Activated CD4-positive, CD25-positive, alpha-beta regulatory T cell treated with anti-CD3 and anti-CD28 coated beads, Interleukin-2, amount 50 U/mL, for 24 hours (primary cell): ENCODE data around the gene DNAJB1.

ENCODE experiments used
- ATAC-seq, 2 donors: fragments of 150-1000 bp; cut with Tn5 transposase; one replicate each; pipeline ENCODE4 v1.10.0; 2021; ENCODE audit warnings: mild to moderate bottlenecking in 1 of 2, moderate library complexity in 1 of 2

The DNAJB1 gene

GRCh38 chr19:14495672-14496028, 22.5 kb downstream of the DNAJB1 start:
- ATAC-seq: no peak

GRCh38 chr19:14494910-14495671, 23.1 kb downstream of the DNAJB1 start:
- no peak for ATAC-seq

GRCh38 chr19:14494411-14494810, 23.8 kb downstream of the DNAJB1 start:
- no peak for ATAC-seq

- ATAC-seq: no peak
Measured at GRCh38 chr19:14492756-14493337, 25.4 kb downstream of the DNAJB1 start.

- ATAC-seq: no peak
Measured at GRCh38 chr19:14487370-14488125, 30.6 kb downstream of the DNAJB1 start.

GRCh38 chr19:14482172-14482941, 35.8 kb downstream of the DNAJB1 start:
- ATAC-seq: no peak

GRCh38 chr19:14480700-14481079, 37.5 kb downstream of the DNAJB1 start:
- no peak for ATAC-seq

GRCh38 chr19:14479975-14480699, 38.1 kb downstream of the DNAJB1 start:
- peak; percentile 37 to 60 for ATAC-seq

- ATAC-seq: no peak
Measured at GRCh38 chr19:14479309-14479974, 38.8 kb downstream of the DNAJB1 start.

GRCh38 chr19:14478113-14478545, 40.1 kb downstream of the DNAJB1 start:
- no peak for ATAC-seq

GRCh38 chr19:14477418-14478112, 40.6 kb downstream of the DNAJB1 start:
- ATAC-seq: no peak

- ATAC-seq: no peak
Measured at GRCh38 chr19:14476673-14477401, 41.4 kb downstream of the DNAJB1 start.

GRCh38 chr19:14476327-14476672, 41.9 kb downstream of the DNAJB1 start:
- no peak for ATAC-seq

- peak; percentile 60 to 65 for ATAC-seq
Measured at GRCh38 chr19:14475251-14476073, 42.7 kb downstream of the DNAJB1 start, which contains the start of gene PTGER1. TSS of gene PTGER1 (minus strand) at chr19:14475354. CDS start at chr19:14474320, 1,034 bp downstream.

- ATAC-seq: no peak
Measured at GRCh38 chr19:14474827-14475226, 43.4 kb downstream of the DNAJB1 start.

- ATAC-seq: no peak
Measured at GRCh38 chr19:14473978-14474578, 44.1 kb downstream of the DNAJB1 start.

- ATAC-seq: no peak
Measured at GRCh38 chr19:14473073-14473977, 44.9 kb downstream of the DNAJB1 start.
